Activated CD4-positive, alpha-beta T cell treated with anti-CD3 and anti-CD28 coated beads for 4 hours (primary cell): ENCODE measurements around the gene GRK5.
A peak's percentile ranks its signal among the peaks of the same experiment; 100 is the strongest.
"Not testable (repeated sequence)": the region's sequence is repeated elsewhere in the genome, so short reads cannot be mapped to it uniquely, and the experiment has no call there.

ENCODE experiments used
- DNase-seq, 2 donors: peaks; one replicate each; pipeline ENCODE4 v3.0.0-alpha.2; 2020

GRK5 gene

GRCh38 chr10:119425102-119425880, 217.9 kb downstream of the GRK5 start:
- no peak for DNase-seq

GRCh38 chr10:119425881-119426170, 218.5 kb downstream of the GRK5 start:
- no peak for DNase-seq

GRCh38 chr10:119426699-119427098, 219.3 kb downstream of the GRK5 start:
- no peak for DNase-seq

GRCh38 chr10:119427263-119427864, 220.0 kb downstream of the GRK5 start:
- DNase-seq = no peak

- DNase-seq = no peak
These were observed 221.4 kb downstream of the GRK5 start for GRCh38 chr10:119428789-119429188.

- no peak for DNase-seq
These were observed 222.4 kb downstream of the GRK5 start for GRCh38 chr10:119429771-119430170.

- no peak for DNase-seq
These were observed 223.8 kb downstream of the GRK5 start for GRCh38 chr10:119431034-119431772.

- no peak for DNase-seq
These were observed 224.4 kb downstream of the GRK5 start for GRCh38 chr10:119431773-119432135.

GRCh38 chr10:119434942-119435341, 227.6 kb downstream of the GRK5 start:
- DNase-seq = not testable (repeated sequence)

- no peak for DNase-seq
These were observed 231.3 kb downstream of the GRK5 start for GRCh38 chr10:119438717-119439116.

- DNase-seq = no peak
These were observed 232.6 kb downstream of the GRK5 start for GRCh38 chr10:119439922-119440321.

GRCh38 chr10:119441151-119441821, 233.9 kb downstream of the GRK5 start:
- no peak for DNase-seq

- DNase-seq = no peak
These were observed 234.8 kb downstream of the GRK5 start for GRCh38 chr10:119441921-119442757.

GRCh38 chr10:119442758-119443060, 235.3 kb downstream of the GRK5 start:
- DNase-seq = no peak

GRCh38 chr10:119443441-119443840, 236.1 kb downstream of the GRK5 start:
- DNase-seq = no peak

- DNase-seq = no peak
These were observed 236.7 kb downstream of the GRK5 start for GRCh38 chr10:119443970-119444660.

GRCh38 chr10:119444866-119445265, 237.5 kb downstream of the GRK5 start:
- no peak for DNase-seq

GRCh38 chr10:119445311-119445934, 238.1 kb downstream of the GRK5 start:
- peak; percentile 84 to 89 for DNase-seq

- DNase-seq = no peak
These were observed 238.6 kb downstream of the GRK5 start for GRCh38 chr10:119445935-119446317.

- no peak for DNase-seq
These were observed 239.3 kb downstream of the GRK5 start for GRCh38 chr10:119446441-119447277.

- DNase-seq = no peak
These were observed 240.1 kb downstream of the GRK5 start for GRCh38 chr10:119447421-119447820.
